WI38 (cell line): Measurements from ENCODE around the gene CCDC88C.

Experiments
- H3K4me3 ChIP-seq: 2 replicates; pipeline ENCODE4 v1.5.1; 2011; ENCODE audit warnings: low read depth, mild to moderate bottlenecking, control low read depth, low read length
- CTCF ChIP-seq: IDR thresholded peaks from 2 replicates; pipeline ENCODE4 v1.5.1; 2012; ENCODE audit warnings: low read depth, mild to moderate bottlenecking, control low read depth, low read length

CCDC88C gene

GRCh38 chr14:91330856-91331255 is 86.8 kb downstream of the CCDC88C start:
- no peak for TF ChIP-seq CTCF
- no peak overlapping the region for H3K4me3 ChIP-seq

- no peak overlapping the region for H3K4me3 ChIP-seq
- TF ChIP-seq CTCF: no peak
Measured at GRCh38 chr14:91330096-91330696, 87.4 kb downstream of the CCDC88C start.

- TF ChIP-seq CTCF: no peak
- no peak overlapping the region for H3K4me3 ChIP-seq
Measured at GRCh38 chr14:91329486-91330014, 88.1 kb downstream of the CCDC88C start.

- TF ChIP-seq CTCF: no peak
- no peak overlapping the region for H3K4me3 ChIP-seq
Measured at GRCh38 chr14:91328313-91329050, 89.1 kb downstream of the CCDC88C start.

GRCh38 chr14:91327661-91328312 is 89.8 kb downstream of the CCDC88C start:
- no peak for TF ChIP-seq CTCF
- no peak overlapping the region for H3K4me3 ChIP-seq

- no peak for TF ChIP-seq CTCF
- no peak overlapping the region for H3K4me3 ChIP-seq
Measured at GRCh38 chr14:91327250-91327595, 90.4 kb downstream of the CCDC88C start.
